HEK293T (cell line): ENCODE results near the gene ASB3.

Experiments
- ELF4 ChIP-seq: fragments of 450-650 bp; IDR thresholded peaks from 2 replicates; pipeline ENCODE4 v1.6.1; 2017; ENCODE audit warnings: antibody characterized with exemption
- FOXM1 ChIP-seq: fragments of 450-650 bp; IDR thresholded peaks from 2 replicates; pipeline ENCODE4 v1.6.1; 2017; ENCODE audit warnings: mild to moderate bottlenecking, borderline replicate concordance
- L3MBTL2 ChIP-seq: fragments of 450-650 bp; conservative IDR thresholded peaks from 2 replicates; pipeline ENCODE4 v1.6.1; 2016; ENCODE audit warnings: mild to moderate bottlenecking
- NFRKB ChIP-seq: fragments of 450-650 bp; IDR thresholded peaks from 2 replicates; pipeline ENCODE4 v1.6.1; 2016; ENCODE audit warnings: mild to moderate bottlenecking, moderate library complexity
- SUZ12 ChIP-seq: fragments of 450-650 bp; IDR thresholded peaks from 2 replicates; pipeline ENCODE4 v1.6.1; 2016; ENCODE audit warnings: mild to moderate bottlenecking
- TARDBP ChIP-seq: fragments of 450-650 bp; IDR thresholded peaks from 2 replicates; pipeline ENCODE4 v1.6.1; 2016
- ZNF384 ChIP-seq: fragments of 450-650 bp; IDR thresholded peaks from 2 replicates; pipeline ENCODE4 v1.6.1; 2016
- TF ChIP-seq, protein P1 (sequence below): fragments of 450-650 bp; IDR thresholded peaks from 2 replicates; pipeline ENCODE4 v1.6.1; 2016

DNA sequence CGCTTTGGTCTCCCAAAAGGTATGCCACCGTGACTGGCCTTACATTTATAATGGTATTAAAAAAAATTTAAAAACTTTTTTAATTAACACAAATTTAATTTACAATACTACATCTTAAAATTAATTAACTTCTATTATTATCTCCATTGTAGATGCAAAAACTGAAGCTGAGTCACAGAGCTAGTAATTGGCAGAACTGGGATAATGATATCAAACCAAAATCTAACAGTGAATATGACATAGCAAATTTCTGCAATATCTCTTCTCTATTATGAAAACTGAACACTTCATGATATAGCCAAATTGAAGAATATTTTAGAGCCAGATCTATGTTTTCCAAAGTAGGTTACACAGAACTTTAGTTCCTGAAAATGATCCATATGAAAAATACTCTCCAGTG, 85.5 kb downstream of the ASB3 start:
- TF ChIP-seq, protein P1, sequence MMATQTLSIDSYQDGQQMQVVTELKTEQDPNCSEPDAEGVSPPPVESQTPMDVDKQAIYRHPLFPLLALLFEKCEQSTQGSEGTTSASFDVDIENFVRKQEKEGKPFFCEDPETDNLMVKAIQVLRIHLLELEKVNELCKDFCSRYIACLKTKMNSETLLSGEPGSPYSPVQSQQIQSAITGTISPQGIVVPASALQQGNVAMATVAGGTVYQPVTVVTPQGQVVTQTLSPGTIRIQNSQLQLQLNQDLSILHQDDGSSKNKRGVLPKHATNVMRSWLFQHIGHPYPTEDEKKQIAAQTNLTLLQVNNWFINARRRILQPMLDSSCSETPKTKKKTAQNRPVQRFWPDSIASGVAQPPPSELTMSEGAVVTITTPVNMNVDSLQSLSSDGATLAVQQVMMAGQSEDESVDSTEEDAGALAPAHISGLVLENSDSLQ, result no peak
- TF ChIP-seq L3MBTL2 (no peak), FOXM1 (no peak), ZNF384 (no peak), NFRKB (no peak), ELF4 (no peak), TARDBP (no peak), SUZ12 (no peak)
